PC-3 (cell line): ENCODE data around the gene ACLY. TPM values are rescaled to one million over a fixed set of nuclear protein-coding genes. Genes with fewer than 3 reads are reported as not detected.

Experiments used
- ATAC-seq: fragments of 200-7000 bp; cut with Tn5 transposase; 2 replicates; pipeline ENCODE4 v1.9.1; 2020; ENCODE audit warnings: mild to moderate bottlenecking, moderate library complexity
- BruUV-seq: library from RNA; stranded (reverse); fragments of 400-500 nt; replicated peaks from 2 replicates; lab custom pipeline; 2021; lab: Mats Ljungman, UMichigan
- CTCF ChIA-PET: fragments of 300-600 bp; sonication (Branson Sonifier 250); formaldehyde crosslinking; loops from one replicate; lab custom pipeline; 2022; ENCODE audit warnings: antibody characterized with exemption; lab: Charles Lee
- POLR2A ChIA-PET: fragments of 300-600 bp; sonication (Branson Sonifier 250); formaldehyde crosslinking; loops from one replicate; lab custom pipeline; 2022; ENCODE audit warnings: antibody characterized with exemption; ENCODE audit not compliant: unreplicated experiment; lab: Charles Lee
- DNase-seq: peaks from one replicate; pipeline ENCODE4 v3.0.0-alpha.2; 2015
- H2AFZ ChIP-seq: fragments of 300-600 bp; sonication (generic); 2 replicates; pipeline ENCODE4 v1.6.0; 2016; ENCODE audit warnings: antibody characterized with exemption, low read length
- H3F3A ChIP-seq: fragments of 300-600 bp; sonication (generic); one replicate; pipeline ENCODE4 v1.6.0; 2017; ENCODE audit warnings: antibody characterized with exemption, low read length, control low read depth, mild to moderate bottlenecking; ENCODE audit not compliant: unreplicated experiment
- H3K27ac ChIP-seq: fragments of 300-600 bp; sonication (generic); 2 replicates; pipeline ENCODE4 v1.5.1; 2016; ENCODE audit warnings: mild to moderate bottlenecking, low read length
- H3K27me3 ChIP-seq: fragments of 300-600 bp; sonication (generic); 2 replicates; pipeline ENCODE4 v1.6.1; 2016; ENCODE audit warnings: low read length, mixed read lengths
- H3K36me3 ChIP-seq: fragments of 300-600 bp; sonication (generic); 2 replicates; pipeline ENCODE4 v1.6.1; 2016; ENCODE audit warnings: low read depth, mixed run types, low read length, mixed read lengths
- H3K4me1 ChIP-seq: fragments of 300-600 bp; sonication (generic); 2 replicates; pipeline ENCODE4 v1.5.1; 2016; ENCODE audit warnings: low read length; ENCODE audit not compliant: insufficient read depth
- H3K4me2 ChIP-seq: fragments of 300-600 bp; sonication (generic); 2 replicates; pipeline ENCODE4 v1.6.0; 2016; ENCODE audit warnings: low read length
- H3K4me3 ChIP-seq: fragments of 300-600 bp; sonication (generic); 2 replicates; pipeline ENCODE4 v1.5.1; 2016; ENCODE audit warnings: mild to moderate bottlenecking, low read length, mixed read lengths
- H3K79me2 ChIP-seq: fragments of 300-600 bp; sonication (generic); 2 replicates; pipeline ENCODE4 v1.6.1; 2017; ENCODE audit warnings: low read length, mixed read lengths
- H3K9ac ChIP-seq: fragments of 300-600 bp; sonication (generic); 2 replicates; pipeline ENCODE4 v1.6.0; 2016; ENCODE audit warnings: mild to moderate bottlenecking, low read length
- H3K9me2 ChIP-seq: fragments of 300-600 bp; sonication (generic); replicated peaks from 2 replicates; pipeline ENCODE4 v1.6.1; 2016; ENCODE audit warnings: mixed run types, low read length, mixed read lengths
- H3K9me3 ChIP-seq: fragments of 300-600 bp; sonication (generic); 2 replicates; pipeline ENCODE4 v1.6.1; 2016; ENCODE audit warnings: low read length, mixed read lengths
- H4K20me1 ChIP-seq: fragments of 300-600 bp; sonication (generic); 2 replicates; pipeline ENCODE4 v1.6.1; 2016; ENCODE audit warnings: low read length, mixed read lengths
- CTCF ChIP-seq: fragments of 300-600 bp; sonication (generic); conservative IDR thresholded peaks from 2 replicates; pipeline ENCODE4 v1.5.1; 2017; ENCODE audit warnings: antibody characterized with exemption, low read depth, mild to moderate bottlenecking, low read length
- EZH2 ChIP-seq: fragments of 300-600 bp; sonication (generic); IDR thresholded peaks from one replicate; pipeline ENCODE4 v1.6.1; 2017; ENCODE audit warnings: antibody characterized with exemption, mild to moderate bottlenecking, low read length; ENCODE audit not compliant: unreplicated experiment
- EZH2phosphoT487 ChIP-seq: fragments of 300-600 bp; sonication (generic); IDR thresholded peaks from 2 replicates; pipeline ENCODE4 v1.6.1; 2018; ENCODE audit warnings: mild to moderate bottlenecking, antibody characterized with exemption, low read length, borderline replicate concordance
- intact Hi-C: fragments of 100-400 bp; cut with micrococcal nuclease; formaldehyde crosslinking; loops from 2 replicates; pipeline ENCODE4 v1.9.0; 2023
- total RNA-seq: library from RNA; depleted of rRNA; stranded (reverse); fragments of >200 nt; gene quantifications from 2 replicates; pipeline ENCODE4 v1.2.3, GENCODE V29; 2014

ACLY gene
- total RNA-seq, 1 experiment from 2014 or later: 114 TPM

DNA sequence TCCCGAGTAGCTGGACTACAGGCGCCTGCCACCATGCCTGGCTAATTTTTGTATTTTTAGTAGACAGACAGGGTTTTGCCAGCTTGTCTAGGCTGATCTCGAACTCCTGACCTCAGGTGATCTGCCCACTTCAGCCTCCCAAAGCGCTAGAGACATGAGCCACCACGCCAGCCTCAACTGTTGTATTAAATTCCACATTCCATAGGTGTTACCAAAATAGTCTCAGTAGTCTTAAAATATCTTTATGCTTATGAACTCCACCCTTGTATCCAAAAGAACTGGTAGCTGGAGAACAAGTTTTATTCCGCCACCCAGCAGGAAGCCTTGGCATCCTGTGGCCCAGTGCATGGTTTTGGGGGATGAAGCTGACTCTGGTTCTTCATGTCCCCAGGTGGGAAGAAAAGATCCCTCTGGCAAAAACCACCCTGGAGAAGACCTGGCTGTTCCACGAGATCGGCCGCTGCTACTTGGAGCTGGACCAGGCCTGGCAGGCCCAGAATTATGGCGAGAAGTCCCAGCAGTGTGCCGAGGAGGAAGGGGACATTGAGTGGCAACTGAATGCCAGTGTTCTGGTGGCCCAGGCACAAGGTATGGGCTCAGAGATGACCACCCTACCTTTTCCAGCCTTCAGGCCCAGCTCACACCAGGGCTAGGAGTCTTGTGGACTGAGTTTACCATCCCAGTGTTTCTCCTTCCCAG, 30.2 kb upstream of the ACLY start:
- no peaks in the 10 kb centered on the region for H4K20me1 ChIP-seq
- no peak overlapping the region for H3K4me3 ChIP-seq
- no peak for DNase-seq
- H2AFZ ChIP-seq: no peak overlapping the region
- H3K9me3 ChIP-seq: no peaks in the 10 kb centered on the region
- no peaks in the 10 kb centered on the region for H3K36me3 ChIP-seq
- CTCF ChIA-PET: no interaction called here
- no peak overlapping the region for H3K4me2 ChIP-seq
- H3K79me2 ChIP-seq: no peaks in the 10 kb centered on the region
- POLR2A ChIA-PET: no interaction called here
- H3K27me3 ChIP-seq: no peaks in the 10 kb centered on the region
- no TSS peak for BruUV-seq
- TF ChIP-seq EZH2: no peak
- no peak for TF ChIP-seq EZH2phosphoT487
- no peak overlapping the region for H3K27ac ChIP-seq
- H3F3A ChIP-seq: no peaks in the 10 kb centered on the region
- H3K9me2 ChIP-seq: no peaks in the 10 kb centered on the region
- H3K9ac ChIP-seq: no peak overlapping the region
- no peaks in the 10 kb centered on the region for H3K4me1 ChIP-seq
- ATAC-seq: no peak
- intact Hi-C loops: no loop called here

- no peaks in the 10 kb centered on the region for H3K4me1 ChIP-seq
- H3K4me2 ChIP-seq: no peak overlapping the region
- H3K36me3 ChIP-seq: no peaks in the 10 kb centered on the region
- no peak overlapping the region for H3K9ac ChIP-seq
- intact Hi-C loops: no loop called here
- H3K27ac ChIP-seq: no peak overlapping the region
- no peaks in the 10 kb centered on the region for H3K9me3 ChIP-seq
- ChIA-PET CTCF (no interaction called here), POLR2A (no interaction called here)
- TF ChIP-seq CTCF: no peak
- no peak for TF ChIP-seq EZH2
- no peak for TF ChIP-seq EZH2phosphoT487
- no peaks in the 10 kb centered on the region for H4K20me1 ChIP-seq
- H3F3A ChIP-seq: no peaks in the 10 kb centered on the region
- no peaks in the 10 kb centered on the region for H3K79me2 ChIP-seq
- no peaks in the 10 kb centered on the region for H3K27me3 ChIP-seq
- no peak overlapping the region for H3K4me3 ChIP-seq
- DNase-seq (no peak), ATAC-seq (no peak)
- H3K9me2 ChIP-seq: no peaks in the 10 kb centered on the region
- no TSS peak for BruUV-seq
- no peak overlapping the region for H2AFZ ChIP-seq
Observed at GRCh38 chr17:41944943-41945342, 26.2 kb upstream of the ACLY start.

DNA sequence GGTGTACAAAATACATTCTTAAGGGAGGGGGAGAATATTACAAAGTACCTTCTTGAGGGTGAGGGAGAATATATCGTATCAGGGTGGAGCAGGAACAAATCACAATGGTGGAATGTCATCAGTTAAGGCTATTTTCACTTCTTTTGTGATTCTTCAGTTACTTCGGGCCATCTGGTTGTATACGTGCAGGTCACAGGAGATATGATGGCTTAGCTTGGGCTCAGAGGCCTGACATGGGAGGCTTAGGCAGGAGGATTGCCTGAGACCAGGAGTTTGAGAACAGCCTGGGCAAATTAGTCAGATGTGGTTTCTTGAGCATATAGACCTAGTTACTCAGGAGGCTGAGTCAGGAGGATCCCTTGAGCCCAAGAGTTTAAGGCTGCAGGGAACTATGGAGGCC, 24.7 kb upstream of the ACLY start:
- no peak for DNase-seq
- no peak overlapping the region for H3K4me3 ChIP-seq
- H3K27ac ChIP-seq: no peak overlapping the region
- H4K20me1 ChIP-seq: no peaks in the 10 kb centered on the region
- H3K9ac ChIP-seq: no peak overlapping the region
- no peak overlapping the region for H3K4me2 ChIP-seq
- POLR2A ChIA-PET: no interaction called here
- H3K79me2 ChIP-seq: no peaks in the 10 kb centered on the region
- H2AFZ ChIP-seq: no peak overlapping the region
- CTCF ChIA-PET: no interaction called here
- TF ChIP-seq EZH2phosphoT487 (no peak), EZH2 (no peak), CTCF (no peak)
- H3K9me3 ChIP-seq: no peaks in the 10 kb centered on the region
- no TSS peak for BruUV-seq
- H3F3A ChIP-seq: no peaks in the 10 kb centered on the region
- intact Hi-C loops: no loop called here
- no peaks in the 10 kb centered on the region for H3K27me3 ChIP-seq
- no peaks in the 10 kb centered on the region for H3K4me1 ChIP-seq
- H3K9me2 ChIP-seq: no peaks in the 10 kb centered on the region
- H3K36me3 ChIP-seq: no peaks in the 10 kb centered on the region
- ATAC-seq: no peak
